GM23338 (cell line): Measurements from ENCODE around the gene FAAP100. TPM values are rescaled to one million over a fixed set of nuclear protein-coding genes. Genes with fewer than 3 reads are reported as not detected.

ENCODE experiments used
- ATAC-seq: fragments of 200-7000 bp; cut with Tn5 transposase; 3 replicates; pipeline ENCODE4 v1.9.1; 2020
- DNase-seq: peaks from one replicate; pipeline ENCODE4 v3.0.0-alpha.2; 2015; ENCODE audit warnings: low spot score
- H2AFZ ChIP-seq: fragments of 200-600 bp; sonication (generic); 2 replicates; pipeline ENCODE4 v1.8.0; 2016; ENCODE audit warnings: antibody characterized with exemption, mild to moderate bottlenecking, moderate library complexity
- H3F3A ChIP-seq: fragments of 200-600 bp; sonication (generic); replicated peaks from 2 replicates; pipeline ENCODE4 v1.8.0; 2017; ENCODE audit warnings: antibody characterized with exemption, mixed run types, low read depth
- H3K27ac ChIP-seq: fragments of 200-600 bp; sonication (generic); 2 replicates; pipeline ENCODE4 v1.6.1; 2016; ENCODE audit warnings: low read depth
- H3K27me3 ChIP-seq: fragments of 200-600 bp; sonication (generic); 2 replicates; pipeline ENCODE4 v1.8.0; 2016; ENCODE audit warnings: mild to moderate bottlenecking, mixed run types, moderate library complexity; ENCODE audit not compliant: insufficient read depth
- H3K36me3 ChIP-seq: fragments of 200-600 bp; sonication (generic); 2 replicates; pipeline ENCODE4 v1.8.0; 2016; ENCODE audit warnings: mild to moderate bottlenecking; ENCODE audit not compliant: insufficient read depth
- H3K4me1 ChIP-seq: fragments of 200-600 bp; sonication (generic); 2 replicates; pipeline ENCODE4 v1.8.0; 2016; ENCODE audit warnings: mild to moderate bottlenecking, moderate library complexity; ENCODE audit not compliant: insufficient read depth
- H3K4me2 ChIP-seq: fragments of 200-600 bp; sonication (generic); 2 replicates; pipeline ENCODE4 v1.7.1; 2017; ENCODE audit warnings: mixed run types
- H3K4me3 ChIP-seq: fragments of 200-600 bp; sonication (generic); 2 replicates; pipeline ENCODE4 v1.6.1; 2016; ENCODE audit warnings: mixed run types
- H3K79me2 ChIP-seq: fragments of 200-600 bp; sonication (generic); replicated peaks from 2 replicates; pipeline ENCODE4 v1.8.0; 2017; ENCODE audit warnings: mild to moderate bottlenecking; ENCODE audit not compliant: insufficient read depth
- H3K9me2 ChIP-seq: fragments of 200-600 bp; sonication (generic); 2 replicates; pipeline ENCODE4 v1.8.0; 2017; ENCODE audit not compliant: insufficient read depth
- H4K20me1 ChIP-seq: fragments of 200-600 bp; sonication (generic); replicated peaks from 2 replicates; pipeline ENCODE4 v1.8.0; 2017; ENCODE audit warnings: mild to moderate bottlenecking; ENCODE audit not compliant: insufficient read depth
- H3K27ac Mint-ChIP-seq: 2 replicates; pipeline ENCODE4 v1.8.0; 2020; ENCODE audit warnings: inconsistent platforms, mild to moderate bottlenecking, moderate library complexity, mixed read lengths
- H3K27me3 Mint-ChIP-seq: 3 replicates; pipeline ENCODE4 v1.8.0; 2022; ENCODE audit warnings: low read depth, mild to moderate bottlenecking, moderate library complexity, mixed read lengths, inconsistent platforms; ENCODE audit not compliant: insufficient read depth, poor library complexity
- H3K36me3 Mint-ChIP-seq: 3 replicates; pipeline ENCODE4 v1.8.0; 2021; ENCODE audit warnings: low read depth, mild to moderate bottlenecking, inconsistent platforms, moderate library complexity, mixed read lengths
- H3K4me1 Mint-ChIP-seq: 3 replicates; pipeline ENCODE4 v1.8.0; 2020; ENCODE audit warnings: mild to moderate bottlenecking, inconsistent platforms, mixed read lengths
- H3K4me3 Mint-ChIP-seq: 3 replicates; pipeline ENCODE4 v1.8.0; 2021; ENCODE audit warnings: moderate library complexity, mild to moderate bottlenecking, inconsistent platforms, mixed read lengths
- H3K9me3 Mint-ChIP-seq: 3 replicates; pipeline ENCODE4 v1.8.0; 2020; ENCODE audit warnings: moderate library complexity, mild to moderate bottlenecking, inconsistent platforms, mixed read lengths
- CTCF ChIP-seq, 2 experiments: fragments of 200-600 bp in 1 of 2; sonication (generic) in 1 of 2; conservative IDR thresholded peaks; 2 replicates each; pipeline versions ENCODE4 v1.5.1 to v1.6.1; 2016 to 2017; ENCODE audit warnings: antibody characterized with exemption in 2 of 2, low read depth in 2 of 2, mild to moderate bottlenecking in 2 of 2, moderate library complexity in 1 of 2
- ETS1 ChIP-seq: IDR thresholded peaks from 2 replicates; pipeline ENCODE4 v1.6.1; 2016; ENCODE audit warnings: antibody characterized with exemption
- EZH2 ChIP-seq: fragments of 200-600 bp; sonication (generic); IDR thresholded peaks from one replicate; pipeline ENCODE4 v1.8.0; 2017; ENCODE audit warnings: antibody characterized with exemption, mild to moderate bottlenecking, low read depth; ENCODE audit not compliant: unreplicated experiment
- EZH2phosphoT487 ChIP-seq: fragments of 200-600 bp; sonication (generic); IDR thresholded peaks from one replicate; pipeline ENCODE4 v1.8.1; 2018; ENCODE audit warnings: antibody characterized with exemption; ENCODE audit not compliant: unreplicated experiment
- JUNB ChIP-seq: IDR thresholded peaks from one replicate; pipeline ENCODE4 v1.6.1; 2016; ENCODE audit warnings: antibody characterized with exemption; ENCODE audit not compliant: unreplicated experiment
- POLR2AphosphoS5 ChIP-seq: IDR thresholded peaks from 2 replicates; pipeline ENCODE4 v1.6.1; 2016; ENCODE audit warnings: antibody characterized with exemption, low read depth
- STAT1 ChIP-seq: IDR thresholded peaks from one replicate; pipeline ENCODE4 v1.6.1; 2016; ENCODE audit warnings: antibody characterized with exemption; ENCODE audit not compliant: unreplicated experiment
- ZNF331 ChIP-seq: fragments of 250-450 bp; sonication (Bioruptor Pico); IDR thresholded peaks from 2 replicates; pipeline ENCODE4 v1.5.0; 2020; ENCODE audit warnings: low read depth, mild to moderate bottlenecking, moderate library complexity
- ZNF462 ChIP-seq: fragments of 250-450 bp; sonication (Bioruptor Pico); IDR thresholded peaks from 2 replicates; pipeline ENCODE4 v1.5.0; 2020; ENCODE audit warnings: mild to moderate bottlenecking, moderate library complexity
- polyA plus RNA-seq: library from polyadenylated mRNA; unstranded; fragments of >200 nt; fragmentation: Nextera tagmentation; extraction: Ambion mirVana; gene quantifications from 2 replicates; pipeline ENCODE4 v1.2.1, GENCODE V29; 2016
- total RNA-seq: library from RNA; depleted of rRNA; stranded (reverse); fragments of >200 nt; shearing (Covaris generic); gene quantifications from 2 replicates; pipeline ENCODE4 v1.2.3, GENCODE V29; 2014

Gene FAAP100
- total and polyA plus RNA-seq, 2 experiments from 2014 or later: 16.0 to 50.5 TPM

GRCh38 chr17:81574643-81574956 lies 22.4 kb upstream of the FAAP100 start (continued):
- TF ChIP-seq ZNF462 (CRISPR knock-in tag): no peak
- no peak for TF ChIP-seq JUNB
- TF ChIP-seq EZH2: no peak
- TF ChIP-seq STAT1: no peak
- no peak for TF ChIP-seq POLR2AphosphoS5
- TF ChIP-seq EZH2phosphoT487: no peak

- Mint-ChIP-seq H3K36me3 (peaks cover 70% of the 10 kb centered on the region), H3K4me3 (no peak overlapping the region), H3K4me1 (no peaks in the 10 kb centered on the region; the same call in 2 of the 3 replicates), H3K27me3 (peaks cover 5% of the 10 kb centered on the region), H3K9me3 (no peaks in the 10 kb centered on the region; the same call in 2 of the 3 replicates), H3K27ac (0 out of 2 replicates have a peak overlapping the region, but pooled peaks have one; percentile 3)
- Histone ChIP-seq H3K4me1 (no peaks in the 10 kb centered on the region), H3K36me3 (peaks cover 9% of the 10 kb centered on the region; the same call in 1 of the 2 replicates), H3K27me3 (no peaks in the 10 kb centered on the region), H3K27ac (no peak overlapping the region), H4K20me1 (peaks cover 19% of the 10 kb centered on the region), H3K4me3 (no peak overlapping the region), H3K4me2 (no peak overlapping the region), H3K79me2 (peaks cover 2% of the 10 kb centered on the region), H3K9me2 (no peaks in the 10 kb centered on the region), H2AFZ (no peak overlapping the region), H3F3A (0 out of 2 replicates have a peak, but pooled peaks cover 2% of the 10 kb centered on the region)
- TF ChIP-seq POLR2AphosphoS5 (no peak), JUNB (no peak), ETS1 (no peak), ZNF331 (CRISPR knock-in tag) (no peak), CTCF (conservative IDR thresholded peaks at IDR 0.05; ENCODE audit: low read depth in 2 of 2) (peak in 1 of 2 experiments; percentile 31; a peak in 3 of 4 replicates)
- ATAC-seq (peak; percentile 28; the same call in 1 of the 3 replicates), DNase-seq (no peak)
Observed at GRCh38 chr17:81573794-81574642, 21.9 kb upstream of the FAAP100 start.
